ENCODE data around the gene MYH8. TPM values are rescaled to one million over a fixed set of nuclear protein-coding genes. Genes with fewer than 3 reads are reported as not detected.

Gene MYH8
- total and polyA plus RNA-seq, 2 donors (not counting 1 experiment from before 2014, with no cell fraction given), result not detected

DNA sequence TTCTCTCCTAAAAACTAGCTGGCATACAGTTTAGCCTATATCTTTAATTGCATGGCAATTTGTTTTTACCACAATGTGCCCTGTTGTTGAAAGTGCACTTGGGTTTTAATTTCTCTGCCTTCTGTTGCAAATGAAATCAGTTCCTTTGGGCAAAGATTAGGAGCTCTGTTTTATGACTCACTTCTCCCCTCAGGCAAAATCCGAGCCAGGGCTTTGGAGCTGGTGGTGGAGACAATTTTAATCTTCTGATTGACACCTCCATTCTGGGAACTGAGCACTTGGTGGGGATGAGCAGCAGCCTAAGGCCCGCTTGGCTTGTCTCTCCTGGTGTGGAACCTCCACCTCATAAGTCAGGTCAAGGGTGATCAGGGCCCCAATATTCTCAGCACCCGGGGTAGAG, 13.3 kb upstream of the MYH8 start:
- Mint-ChIP-seq H3K9me3 (ENCODE audit: insufficient read depth) (peaks cover 7% of the 10 kb centered on the region), H3K4me1 (no peaks in the 10 kb centered on the region), H3K4me3 (no peak overlapping the region), H3K27ac (no peak overlapping the region), H3K27me3 (peaks cover 31% of the 10 kb centered on the region)
- H3K9me3 ChIP-seq (ENCODE audit: control extremely low read depth in 1 of 3, control insufficient read depth in 2 of 3, insufficient read depth in 1 of 3, low read length in 2 of 3), result peaks cover 0 to 2% (median 1%) of the 10 kb centered on the region in 3 donors
- no peaks in the 10 kb centered on the region for H3K79me2 ChIP-seq (ENCODE audit: control insufficient read depth, insufficient read depth, low read length)
- no peaks in the 10 kb centered on the region for H3K36me3 ChIP-seq (replicated peaks in 1 of 2; ENCODE audit: control extremely low read depth in 1 of 2, control insufficient read depth in 1 of 2, extremely low read depth in 1 of 2, insufficient read depth in 2 of 2, low read length in 1 of 2)
- H3K4me1 ChIP-seq (ENCODE audit: control insufficient read depth in 2 of 2, insufficient read depth in 2 of 2, low read length in 2 of 2), result no peaks in the 10 kb centered on the region
- no peak overlapping the region for H3K27ac ChIP-seq (ENCODE audit: low read length in 2 of 2)
- no peak overlapping the region for H3K4me3 ChIP-seq (ENCODE audit: control extremely low read depth in 1 of 5, extremely low read depth in 1 of 5, insufficient read depth in 1 of 5, low read depth in 2 of 5, low read length in 4 of 5)
- H3K9ac ChIP-seq (ENCODE audit: low read length), result no peak overlapping the region
- H2AFZ ChIP-seq (ENCODE audit: insufficient read depth, low read depth, low read length, poor library complexity, severe bottlenecking), result no peak overlapping the region
- intact Hi-C loops (cut with micrococcal nuclease), result no loop called here
- ChIA-PET CTCF (no interaction called here), POLR2A (no interaction called here)
- peaks cover 0 to 7% (median 2%) of the 10 kb centered on the region in 4 experiments for H3K27me3 ChIP-seq (replicated peaks in 1 of 4; ENCODE audit: control extremely low read depth in 1 of 4, control insufficient read depth in 3 of 4, insufficient read depth in 4 of 4, low read length in 3 of 4)
- TF ChIP-seq, protein P1, sequence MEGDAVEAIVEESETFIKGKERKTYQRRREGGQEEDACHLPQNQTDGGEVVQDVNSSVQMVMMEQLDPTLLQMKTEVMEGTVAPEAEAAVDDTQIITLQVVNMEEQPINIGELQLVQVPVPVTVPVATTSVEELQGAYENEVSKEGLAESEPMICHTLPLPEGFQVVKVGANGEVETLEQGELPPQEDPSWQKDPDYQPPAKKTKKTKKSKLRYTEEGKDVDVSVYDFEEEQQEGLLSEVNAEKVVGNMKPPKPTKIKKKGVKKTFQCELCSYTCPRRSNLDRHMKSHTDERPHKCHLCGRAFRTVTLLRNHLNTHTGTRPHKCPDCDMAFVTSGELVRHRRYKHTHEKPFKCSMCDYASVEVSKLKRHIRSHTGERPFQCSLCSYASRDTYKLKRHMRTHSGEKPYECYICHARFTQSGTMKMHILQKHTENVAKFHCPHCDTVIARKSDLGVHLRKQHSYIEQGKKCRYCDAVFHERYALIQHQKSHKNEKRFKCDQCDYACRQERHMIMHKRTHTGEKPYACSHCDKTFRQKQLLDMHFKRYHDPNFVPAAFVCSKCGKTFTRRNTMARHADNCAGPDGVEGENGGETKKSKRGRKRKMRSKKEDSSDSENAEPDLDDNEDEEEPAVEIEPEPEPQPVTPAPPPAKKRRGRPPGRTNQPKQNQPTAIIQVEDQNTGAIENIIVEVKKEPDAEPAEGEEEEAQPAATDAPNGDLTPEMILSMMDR (IDR thresholded peaks at IDR 0.05), result no peak
- TF ChIP-seq EZH2 (IDR thresholded peaks at IDR 0.05; ENCODE audit: borderline replicate concordance, insufficient read depth, low read depth, low read length, poor library complexity, severe bottlenecking), result no peak
- no peaks in the 10 kb centered on the region for H4K20me1 ChIP-seq (ENCODE audit: control insufficient read depth, insufficient read depth, low read length, poor library complexity, severe bottlenecking)
- H3K4me2 ChIP-seq (replicated peaks; ENCODE audit: low read depth, low read length, poor library complexity, severe bottlenecking), result no peak overlapping the region
- no peak for ATAC-seq (ENCODE audit: low read depth)
- DNase-seq, result no peak
- WGBS (ENCODE audit: insufficient coverage), result 88% methylated on average over 1 of the region's 3 CpGs

DNA sequence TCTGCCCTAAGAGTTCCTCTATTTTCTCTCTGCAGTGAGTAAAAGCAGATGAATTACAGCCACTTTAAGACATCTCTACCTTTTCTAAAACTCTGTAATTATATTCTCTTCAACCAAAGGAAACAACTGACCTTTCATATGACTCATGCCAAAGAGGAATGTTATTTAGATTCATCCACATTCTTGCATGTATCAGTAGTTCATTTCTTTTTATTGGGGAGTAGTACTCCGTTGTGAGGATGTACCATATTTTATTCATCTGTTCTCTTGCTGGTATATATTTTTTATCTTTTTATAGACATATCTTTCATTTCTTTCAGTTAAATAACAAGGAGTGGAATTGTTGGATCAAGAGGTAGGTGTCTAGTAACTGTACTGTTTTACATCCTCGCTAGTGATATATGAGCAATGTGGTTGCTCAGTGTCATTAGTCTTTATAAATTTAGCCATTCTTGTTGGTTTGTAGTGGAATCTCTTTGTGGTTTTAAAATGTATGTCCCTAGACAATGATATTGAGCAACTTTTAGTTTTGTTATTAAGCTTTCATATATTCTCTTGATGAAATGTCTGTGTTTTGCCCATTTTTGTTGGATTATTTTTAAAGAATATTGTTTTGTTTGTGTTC, 7.8 kb upstream of the MYH8 start:
- Histone ChIP-seq H2AFZ (ENCODE audit: insufficient read depth, low read depth, low read length, poor library complexity, severe bottlenecking) (no peak overlapping the region), H3K9ac (ENCODE audit: low read length) (no peak overlapping the region), H3K36me3 (replicated peaks in 1 of 2; ENCODE audit: control extremely low read depth in 1 of 2, control insufficient read depth in 1 of 2, extremely low read depth in 1 of 2, insufficient read depth in 2 of 2, low read length in 1 of 2) (no peaks in the 10 kb centered on the region), H3K79me2 (ENCODE audit: control insufficient read depth, insufficient read depth, low read length) (no peaks in the 10 kb centered on the region), H3K4me2 (replicated peaks; ENCODE audit: low read depth, low read length, poor library complexity, severe bottlenecking) (no peak overlapping the region), H3K27me3 (replicated peaks in 1 of 4; ENCODE audit: control extremely low read depth in 1 of 4, control insufficient read depth in 3 of 4, insufficient read depth in 4 of 4, low read length in 3 of 4) (peaks cover 0 to 7% (median 0%) of the 10 kb centered on the region in 4 experiments), H3K4me1 (ENCODE audit: control insufficient read depth in 2 of 2, insufficient read depth in 2 of 2, low read length in 2 of 2) (no peaks in the 10 kb centered on the region), H4K20me1 (ENCODE audit: control insufficient read depth, insufficient read depth, low read length, poor library complexity, severe bottlenecking) (no peaks in the 10 kb centered on the region), H3K27ac (ENCODE audit: low read length in 2 of 2) (no peak overlapping the region), H3K9me3 (ENCODE audit: control extremely low read depth in 1 of 3, control insufficient read depth in 2 of 3, insufficient read depth in 1 of 3, low read length in 2 of 3) (peaks cover 0 to 2% (median 2%) of the 10 kb centered on the region in 3 donors), H3K4me3 (ENCODE audit: control extremely low read depth in 1 of 5, extremely low read depth in 1 of 5, insufficient read depth in 1 of 5, low read depth in 2 of 5, low read length in 4 of 5) (no peak overlapping the region)
- no peak for ATAC-seq (ENCODE audit: low read depth)
- Mint-ChIP-seq H3K27ac (no peak overlapping the region), H3K9me3 (ENCODE audit: insufficient read depth) (peaks cover 7% of the 10 kb centered on the region), H3K4me1 (no peaks in the 10 kb centered on the region), H3K4me3 (no peak overlapping the region), H3K27me3 (peaks cover 19% of the 10 kb centered on the region)
- no peak for DNase-seq
- intact Hi-C loops (cut with micrococcal nuclease), result no loop called here
- CTCF ChIA-PET, result no interaction called here
- TF ChIP-seq, protein P1 (IDR thresholded peaks at IDR 0.05), result no peak
- no peak for TF ChIP-seq EZH2 (IDR thresholded peaks at IDR 0.05; ENCODE audit: borderline replicate concordance, insufficient read depth, low read depth, low read length, poor library complexity, severe bottlenecking)
- POLR2A ChIA-PET, result no interaction called here
- 100% methylated on average over 1 of the region's 2 CpGs for WGBS (ENCODE audit: insufficient coverage)

Measured in B cell (primary cell).